ENCODE data around the gene LYPLAL1.
"Not testable (repeated sequence)": the region's sequence is repeated elsewhere in the genome, so short reads cannot be mapped to it uniquely, and the experiment has no call there.

LYPLAL1 gene

DNA sequence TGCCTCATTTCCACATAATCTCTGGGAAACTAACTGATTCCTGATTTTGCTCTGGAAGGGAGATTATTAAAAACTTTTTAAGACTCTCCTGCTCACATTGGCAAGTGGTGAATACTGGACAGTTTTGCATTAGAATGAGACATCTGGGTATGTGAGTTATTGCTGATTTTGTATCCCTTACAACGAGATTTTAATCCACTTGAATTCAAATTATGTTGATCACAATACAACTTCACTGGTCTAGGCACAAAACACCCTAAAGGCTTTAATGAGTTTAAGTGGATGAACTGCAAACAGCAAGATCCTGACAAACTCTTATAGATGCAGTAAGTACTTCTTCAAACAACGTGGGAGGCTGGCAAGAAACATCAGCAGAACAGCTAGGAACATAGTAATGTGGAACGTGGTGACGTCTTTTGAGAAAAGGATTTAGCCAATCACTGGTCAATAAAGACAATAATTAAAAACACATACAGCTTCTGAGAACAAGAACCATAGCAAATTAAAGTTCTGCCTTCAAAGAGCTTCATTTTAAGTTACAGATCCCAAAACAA lies 10.2 kb upstream of the LYPLAL1 start:
- no peak for DNase-seq

DNA sequence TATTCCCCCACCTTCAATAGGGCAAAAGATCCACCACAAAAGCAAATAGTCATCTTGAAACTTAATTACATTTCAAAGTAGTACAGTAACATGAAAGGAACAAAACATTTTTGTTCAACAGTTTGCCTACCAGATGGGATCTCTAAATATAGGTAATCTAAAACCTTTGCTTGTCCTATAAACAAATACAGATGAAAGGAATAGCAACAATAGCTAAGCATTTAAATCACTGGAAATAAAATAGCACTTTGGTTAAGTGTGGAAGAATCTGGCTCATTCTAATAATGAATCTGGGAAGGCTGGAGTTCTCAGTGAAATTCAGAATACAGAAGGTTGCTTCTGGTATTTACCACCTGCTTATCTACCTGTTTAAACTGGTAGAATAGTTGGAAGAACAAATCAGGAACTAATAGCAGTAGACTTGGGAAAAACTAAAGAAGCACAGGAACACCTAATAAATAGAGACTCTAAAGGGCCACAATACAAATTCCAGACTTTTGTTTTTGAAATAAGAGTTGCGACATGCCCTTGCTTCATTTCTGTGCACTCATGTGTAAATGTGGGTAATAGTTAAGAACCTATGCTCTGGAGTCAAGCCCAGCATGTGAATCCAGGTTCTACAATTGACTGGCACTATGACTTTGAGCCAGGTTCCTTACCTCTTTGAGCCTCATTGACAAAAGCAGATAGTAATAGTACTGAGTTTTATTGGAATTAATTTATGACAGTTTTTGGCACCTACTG lies 2.3 kb upstream of the LYPLAL1 start:
- no peak for DNase-seq

DNA sequence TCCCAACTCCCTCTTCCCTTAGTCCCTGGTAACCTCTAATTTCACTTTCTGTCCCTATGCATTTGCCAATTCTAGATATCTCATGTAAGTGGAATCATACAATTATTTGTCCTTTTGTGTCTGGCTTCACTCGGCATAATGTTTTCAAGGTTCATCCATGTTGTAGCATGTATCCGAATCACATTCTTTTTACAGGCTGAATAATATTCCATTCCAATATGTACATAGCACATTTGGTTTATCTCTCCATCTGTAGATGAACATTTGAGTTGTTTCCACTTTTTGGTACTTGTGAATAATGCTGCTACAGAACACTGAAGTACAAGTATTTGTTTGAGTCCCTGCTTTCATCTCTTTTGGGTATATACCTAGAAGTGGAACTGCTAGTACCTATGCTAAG lies 857 bp upstream of the LYPLAL1 start:
- no peak for DNase-seq

DNA sequence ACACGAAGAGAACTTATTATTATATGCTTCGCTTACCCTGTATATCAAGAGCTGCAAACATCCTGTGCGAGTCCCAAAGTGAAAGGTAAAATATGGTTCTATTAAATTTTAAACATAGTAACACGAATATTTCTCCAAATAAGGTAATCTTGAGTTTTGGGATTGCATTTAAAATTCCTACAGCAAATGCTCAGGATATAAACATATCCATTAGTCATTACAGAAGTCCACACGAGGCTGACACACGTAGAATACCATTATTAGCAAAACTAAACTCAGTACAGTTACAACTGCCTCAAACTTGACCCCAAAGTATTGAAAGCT lies 282 bp upstream of the LYPLAL1 start:
- no peak for DNase-seq

DNA sequence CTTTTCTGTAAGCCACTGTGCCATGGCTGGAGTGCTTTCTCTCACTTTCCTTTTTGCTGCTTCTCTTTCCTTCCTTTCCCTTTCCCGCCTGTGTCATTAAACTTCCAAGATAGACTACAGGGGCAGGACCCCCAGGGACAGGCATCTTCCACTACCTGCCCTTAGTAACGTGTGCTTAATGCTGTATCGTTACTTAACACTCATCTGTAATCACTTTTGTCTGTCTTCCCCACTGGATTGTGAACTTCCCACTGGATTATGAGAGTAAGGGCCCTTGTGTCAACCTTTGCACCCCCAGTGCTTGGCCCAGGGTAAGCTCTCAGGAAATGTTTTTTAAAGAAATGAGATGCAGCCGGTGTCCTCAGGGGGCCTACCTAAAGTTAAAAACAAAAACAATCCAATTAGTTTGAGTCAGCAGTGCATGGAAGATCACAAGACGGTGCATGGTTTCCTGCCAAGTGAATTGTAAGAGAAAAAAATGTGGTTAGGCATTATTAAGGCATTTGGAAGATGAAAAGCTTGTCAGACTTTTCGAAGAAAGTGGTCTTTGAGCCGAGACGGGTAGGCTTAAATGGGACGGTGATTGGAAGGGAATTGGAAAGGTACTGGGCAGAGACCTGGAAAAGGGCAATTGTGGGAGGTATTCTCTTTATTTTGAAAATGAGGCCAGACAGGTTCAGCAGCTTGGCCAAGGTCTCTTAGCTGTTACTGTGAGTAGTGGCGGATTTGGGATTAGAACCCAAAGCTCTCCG lies 958 bp downstream of the LYPLAL1 start:
- DNase-seq, result no peak

DNA sequence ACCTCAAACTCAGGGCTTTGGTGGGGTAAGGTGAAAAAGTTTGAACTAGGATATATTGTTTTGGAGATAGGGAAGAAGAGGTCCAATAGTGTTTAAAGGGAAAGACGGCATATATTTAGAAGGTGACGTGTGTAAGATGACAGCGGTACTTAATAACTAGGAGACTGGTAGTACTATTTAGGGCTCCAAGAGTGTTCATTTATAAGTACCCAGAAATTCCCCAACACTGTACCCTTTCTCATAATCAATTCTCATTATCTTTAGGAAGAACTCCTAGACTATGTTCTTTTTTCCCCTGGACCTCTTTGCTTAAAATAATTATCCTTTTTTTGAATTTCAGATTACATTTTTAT lies 1.5 kb downstream of the LYPLAL1 start:
- DNase-seq, result no peak

DNA sequence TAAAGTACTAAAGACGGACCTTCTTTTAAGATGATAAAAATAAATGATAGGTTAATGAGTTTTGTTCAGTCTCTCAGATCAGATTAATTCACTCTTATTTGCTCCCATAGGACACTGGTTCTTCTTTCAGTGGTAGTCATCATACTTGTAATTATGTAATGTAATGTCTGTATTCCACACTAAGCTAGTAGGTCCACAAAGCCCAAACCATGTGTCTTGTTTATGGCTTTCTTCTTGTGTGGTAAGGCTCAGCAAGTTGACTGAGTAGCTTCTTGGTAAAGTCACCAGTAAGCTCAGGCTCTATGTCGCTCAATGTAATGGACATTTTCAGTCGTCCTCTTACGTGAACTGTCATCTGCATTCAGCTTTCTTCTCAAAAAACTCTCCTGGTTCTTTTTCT lies 2.5 kb downstream of the LYPLAL1 start:
- DNase-seq, result no peak

DNA sequence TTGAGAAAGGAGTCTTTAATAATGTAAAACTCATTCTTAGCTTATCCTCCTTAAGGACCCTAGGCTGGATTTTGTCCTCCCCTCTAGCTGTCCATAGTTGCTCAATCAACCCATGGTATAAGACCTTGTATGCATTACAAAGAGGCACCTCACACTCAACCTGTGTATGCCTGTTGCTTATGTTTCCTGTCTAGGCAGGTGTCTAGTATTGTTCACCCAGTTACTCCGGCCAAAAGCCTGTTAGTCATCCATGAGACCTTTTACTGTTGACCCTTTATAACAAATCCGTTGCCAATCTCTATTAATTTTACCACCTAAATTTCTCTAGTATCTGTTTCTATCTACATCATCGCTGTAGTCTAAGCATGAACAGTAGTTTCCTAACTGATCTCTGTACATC lies 3.7 kb downstream of the LYPLAL1 start:
- DNase-seq, result no peak

DNA sequence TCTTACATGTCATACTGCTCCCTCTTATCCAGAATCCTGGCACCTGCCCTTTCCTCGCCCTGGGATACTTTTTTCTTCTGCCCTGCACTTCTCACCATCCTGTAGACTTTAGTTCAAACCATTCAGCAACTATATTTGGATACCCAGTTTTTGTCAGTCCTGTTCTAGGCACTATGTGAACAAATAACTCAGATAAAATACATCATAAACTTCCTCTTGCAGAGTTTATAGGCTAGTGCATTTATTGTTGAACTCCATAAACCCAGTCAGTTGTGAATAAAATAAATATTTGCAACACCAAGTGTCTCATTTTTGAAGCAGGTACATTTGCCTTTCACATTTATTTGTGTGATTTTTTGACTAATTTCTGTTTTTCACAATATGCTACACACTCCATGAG lies 4.3 kb downstream of the LYPLAL1 start:
- no peak for DNase-seq

DNA sequence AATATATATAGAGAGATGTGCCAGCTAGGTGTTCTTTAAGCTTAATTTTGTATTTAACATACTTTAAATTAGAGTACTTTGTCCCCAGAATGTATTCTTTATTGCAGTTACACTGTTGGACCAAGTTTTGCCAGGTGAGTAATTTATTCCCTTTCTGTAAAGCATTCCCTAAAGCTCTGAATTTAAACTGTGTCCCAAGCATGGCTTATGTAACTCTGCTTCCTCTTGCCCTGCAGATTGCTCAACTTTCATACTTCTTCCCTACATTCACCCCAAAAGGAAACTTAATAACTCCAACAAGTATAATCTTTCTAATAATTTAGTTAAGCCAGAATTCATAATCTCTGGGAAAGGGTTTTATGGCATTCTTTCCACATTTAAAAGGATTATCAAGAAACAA lies 5.6 kb downstream of the LYPLAL1 start:
- no peak for DNase-seq

DNA sequence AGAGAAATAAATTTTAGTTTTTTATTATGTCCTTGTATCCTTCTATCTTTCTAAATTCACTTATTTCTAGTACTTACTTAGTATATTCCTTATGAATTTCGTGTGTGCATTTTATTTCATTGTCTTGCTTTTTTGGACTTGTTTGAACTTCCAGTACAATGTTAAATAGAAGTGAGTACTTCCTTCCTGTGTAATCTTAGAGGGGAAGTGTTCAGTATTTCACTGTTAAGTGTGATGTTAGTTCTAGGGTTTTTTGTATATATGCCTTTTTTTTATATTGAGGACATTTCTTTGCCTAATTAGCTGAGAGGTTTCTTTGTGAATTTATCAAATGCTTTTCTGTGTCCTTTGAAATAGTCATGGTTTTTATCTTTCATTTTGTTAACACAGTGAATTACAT lies 10.7 kb downstream of the LYPLAL1 start:
- no peak for DNase-seq

DNA sequence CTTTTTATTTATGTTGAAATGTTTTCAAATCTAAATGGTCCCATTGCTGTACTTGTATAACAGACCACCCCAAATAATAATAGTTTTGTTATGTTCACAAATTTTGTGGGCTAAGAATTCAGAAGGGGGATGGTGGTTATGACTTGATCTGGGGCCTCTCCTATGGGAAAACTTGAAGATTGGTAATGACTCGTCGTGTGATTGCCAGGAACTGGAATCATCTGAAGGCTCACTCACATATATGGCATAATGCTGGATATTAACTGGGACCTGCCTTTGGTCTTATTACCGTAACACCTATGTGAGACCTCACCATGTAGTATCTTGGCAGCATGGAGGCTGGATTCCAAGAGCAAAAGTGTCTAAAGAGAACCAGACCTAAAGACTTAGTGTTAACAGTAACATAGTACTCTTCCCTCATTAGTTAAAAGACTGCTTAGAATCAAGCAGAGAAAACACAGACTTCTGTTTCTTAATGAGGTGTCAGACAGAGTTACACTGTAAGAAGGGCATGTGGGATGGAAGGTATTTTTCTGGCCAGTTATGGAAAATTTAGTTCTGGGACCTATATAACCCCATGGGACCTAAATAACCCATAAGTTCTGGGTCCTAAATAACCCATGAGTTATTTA lies 11.9 kb downstream of the LYPLAL1 start:
- no peak for DNase-seq

DNA sequence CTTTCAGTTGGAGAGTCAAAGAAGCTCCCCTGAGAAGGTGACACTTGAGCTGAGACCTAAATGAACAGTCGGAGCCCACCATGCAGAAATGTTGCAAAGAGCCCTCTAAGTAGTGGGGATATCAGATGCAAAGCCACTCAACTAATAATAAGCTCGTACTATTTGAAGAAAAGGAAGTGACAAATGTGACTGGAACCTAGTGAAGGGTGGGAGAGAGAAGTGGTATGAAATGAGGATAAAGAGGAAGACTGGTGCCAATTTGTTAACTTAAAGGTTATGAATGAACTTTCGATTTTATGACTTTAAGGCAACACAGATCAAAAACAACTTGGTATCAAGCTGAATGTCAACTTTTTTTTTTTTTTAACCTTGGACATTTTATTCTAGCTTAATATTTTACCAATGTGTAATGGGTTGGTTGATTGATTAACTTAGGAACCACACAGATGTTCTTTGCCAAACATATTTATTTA lies 14.7 kb downstream of the LYPLAL1 start:
- no peak for DNase-seq

DNA sequence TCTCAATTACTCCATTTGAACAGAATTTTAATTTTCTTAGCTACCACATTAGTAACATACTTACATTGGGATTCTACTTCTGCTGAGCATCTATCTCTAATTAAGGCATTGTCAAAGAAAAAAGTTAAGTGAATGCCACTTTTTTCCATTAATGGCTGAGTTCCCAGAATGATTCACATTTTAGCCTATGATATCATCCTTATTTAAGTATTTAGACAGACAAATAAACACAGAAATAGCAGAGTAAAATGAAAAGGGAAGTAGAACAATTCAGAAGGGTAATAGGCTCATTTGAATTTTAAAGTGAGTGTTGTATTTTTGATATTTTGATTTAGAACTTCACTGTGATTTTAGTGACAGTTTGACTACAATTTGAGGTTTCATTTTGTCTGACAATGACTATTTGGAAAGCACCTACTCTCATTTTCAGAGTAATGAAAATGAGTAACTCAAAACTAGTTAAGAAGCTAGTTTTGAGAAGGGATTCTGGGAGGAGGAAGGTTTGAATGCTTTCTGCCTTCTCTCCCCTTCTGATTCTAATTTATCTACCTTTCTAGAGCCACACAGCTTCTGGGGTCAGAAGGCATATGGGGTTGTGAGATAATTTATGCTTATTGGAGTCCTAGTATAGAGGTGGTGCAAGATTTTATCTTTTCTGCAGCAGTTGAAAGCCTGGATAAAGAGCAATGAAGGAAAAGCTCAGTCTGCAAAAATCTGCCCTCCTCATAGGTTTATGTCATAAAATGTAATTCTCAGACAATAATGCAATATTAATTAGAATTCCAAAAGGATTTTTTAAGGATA lies 15.5 kb downstream of the LYPLAL1 start:
- no peak for DNase-seq

DNA sequence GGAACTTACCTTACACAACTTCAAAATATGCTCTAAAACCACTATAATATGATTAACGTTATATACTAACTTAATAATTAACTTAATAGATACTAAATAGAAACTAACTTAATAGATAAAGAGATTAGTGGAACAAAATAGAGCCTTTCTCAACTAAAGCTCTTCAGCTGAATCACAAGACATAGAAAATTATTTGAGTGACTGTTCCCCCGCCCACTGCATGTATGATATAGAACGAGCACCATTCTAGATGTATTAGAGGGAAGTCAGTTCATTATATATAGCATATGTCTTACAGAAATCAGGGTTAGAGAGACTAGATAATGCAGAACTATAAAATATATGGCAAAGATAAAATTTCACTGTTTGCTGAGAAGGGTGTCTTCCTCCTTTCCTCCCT lies 16.3 kb downstream of the LYPLAL1 start:
- DNase-seq, result no peak

DNA sequence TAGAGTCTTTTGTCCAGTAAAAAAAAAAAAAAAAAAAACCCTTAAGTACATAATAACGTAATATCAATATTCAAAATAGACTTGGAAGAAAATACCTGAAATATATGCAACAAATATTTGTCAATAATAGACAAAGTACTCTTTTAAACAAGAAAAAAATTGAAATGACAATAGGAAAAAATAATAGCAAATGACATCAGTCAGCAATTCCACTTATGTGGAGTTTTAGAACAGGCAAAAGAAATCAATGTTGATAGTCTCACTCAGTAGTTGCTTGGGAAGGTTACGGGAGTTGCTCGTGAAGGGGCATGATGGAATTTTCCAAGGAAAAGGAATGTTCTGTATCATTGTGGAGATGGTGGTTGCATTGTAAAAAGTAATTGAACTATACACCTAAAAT lies 16.9 kb downstream of the LYPLAL1 start:
- no peak for DNase-seq

DNA sequence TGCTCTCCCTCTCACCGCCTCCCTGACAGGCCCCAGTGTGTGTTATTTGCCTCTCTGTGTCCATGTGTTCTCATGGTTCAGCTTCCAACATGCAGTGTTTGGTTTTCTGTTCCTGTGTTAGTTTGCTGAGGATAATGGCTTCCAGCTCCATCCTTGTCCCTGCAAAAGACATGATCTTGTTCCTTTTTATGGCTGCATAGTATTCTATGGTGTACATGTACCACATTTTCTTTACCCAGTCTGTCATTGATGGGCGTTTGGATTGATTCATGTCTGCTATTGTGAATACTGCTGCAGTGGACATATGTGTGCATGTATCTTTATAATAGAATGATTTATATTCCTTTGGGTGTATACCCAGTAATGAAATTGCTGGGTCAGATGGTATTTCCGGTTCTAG lies 22.2 kb downstream of the LYPLAL1 start:
- not testable (repeated sequence) for DNase-seq

DNA sequence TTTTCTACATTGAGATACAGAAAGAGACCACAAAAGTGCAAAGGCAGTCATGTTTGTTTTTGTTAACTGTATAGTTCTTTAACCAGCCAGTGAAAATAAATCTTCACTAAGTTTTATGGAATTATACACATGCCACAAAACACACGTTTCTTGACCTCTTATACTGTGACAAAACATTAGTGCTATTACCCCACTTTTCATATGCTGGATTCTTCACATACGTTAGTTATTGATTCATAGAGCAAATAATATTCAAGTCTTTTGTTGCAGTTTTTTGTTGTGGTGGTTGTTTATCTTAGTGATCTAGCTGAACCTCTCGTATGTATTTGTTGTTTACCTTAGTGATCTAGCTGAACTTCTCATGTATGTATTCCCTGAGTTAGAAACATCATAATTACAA lies 28.0 kb downstream of the LYPLAL1 start:
- DNase-seq, result no peak

DNA sequence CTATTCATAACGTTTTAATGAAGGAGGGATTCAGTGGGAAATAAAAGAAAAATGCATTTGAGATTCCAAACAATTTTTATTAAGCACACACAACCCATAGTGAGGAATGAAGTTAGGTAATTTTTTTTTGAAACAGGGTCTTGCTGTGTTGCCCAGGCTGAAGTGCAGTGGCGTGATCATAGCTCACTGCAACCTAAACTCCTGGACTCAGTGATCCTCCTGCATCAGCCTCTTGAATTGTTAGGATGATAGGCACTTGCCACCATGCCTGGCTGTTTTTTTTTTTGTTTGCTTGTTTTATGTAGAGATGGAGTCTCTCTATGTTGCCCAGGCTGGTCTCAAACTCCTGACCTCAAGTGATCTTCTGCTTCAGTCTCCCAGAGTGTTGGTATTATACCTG lies 28.9 kb downstream of the LYPLAL1 start:
- no peak for DNase-seq

DNA sequence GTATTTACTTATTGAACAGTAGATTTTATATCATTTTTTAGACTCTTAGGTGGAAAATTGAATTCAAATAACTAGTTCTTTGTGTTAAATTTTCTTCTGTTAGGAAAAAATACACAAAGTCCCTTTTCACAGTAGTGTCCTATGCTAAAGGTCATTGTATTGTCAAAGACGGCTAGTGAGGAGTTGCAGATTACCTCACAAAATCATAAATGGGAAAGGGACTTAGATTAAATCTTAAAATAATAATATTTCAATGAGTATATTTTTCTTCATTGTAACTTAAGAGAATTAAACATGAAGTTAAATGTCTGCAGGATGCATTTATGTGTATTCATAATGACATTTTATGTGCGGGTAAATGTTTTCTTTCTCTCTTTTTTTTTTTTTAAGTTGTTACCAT lies 32.7 kb downstream of the LYPLAL1 start:
- no peak for DNase-seq

DNA sequence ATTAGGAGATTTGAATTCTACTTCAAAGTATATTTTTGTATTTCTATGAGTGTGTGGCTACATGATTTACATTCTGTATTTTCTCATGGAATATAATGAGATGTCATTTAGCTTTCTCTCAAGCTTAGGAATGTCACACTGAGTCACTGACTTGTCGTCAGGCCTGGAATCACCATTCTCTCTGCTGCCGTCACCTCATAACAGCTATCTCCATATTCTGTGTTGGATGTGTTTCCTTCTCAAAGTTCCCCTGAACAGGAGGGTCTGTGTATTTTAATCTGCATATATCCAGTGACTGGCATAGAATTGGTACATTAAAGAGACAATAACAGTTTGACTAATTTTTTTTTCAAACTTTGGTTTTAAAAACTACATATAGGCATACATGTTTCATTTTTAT lies 35.9 kb downstream of the LYPLAL1 start:
- DNase-seq, result no peak

DNA sequence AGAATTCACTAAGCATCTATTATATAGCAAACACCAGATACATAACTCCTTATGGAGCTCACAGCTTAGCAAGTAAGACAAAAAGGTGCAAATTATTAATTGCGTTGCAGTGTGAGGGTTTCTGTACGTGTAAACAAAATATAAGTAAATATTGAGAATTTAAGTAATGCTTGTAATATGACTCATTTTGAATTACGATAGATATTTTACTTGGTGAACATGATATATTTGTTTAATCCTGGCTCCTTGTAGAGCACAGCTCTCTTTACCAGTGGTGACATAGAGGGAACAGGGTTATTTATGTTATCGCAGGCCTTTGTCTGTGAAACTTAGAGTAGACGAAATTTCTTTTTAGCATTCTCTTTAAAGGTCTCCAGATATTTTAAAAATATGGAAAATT lies 36.4 kb downstream of the LYPLAL1 start:
- DNase-seq, result no peak

DNA sequence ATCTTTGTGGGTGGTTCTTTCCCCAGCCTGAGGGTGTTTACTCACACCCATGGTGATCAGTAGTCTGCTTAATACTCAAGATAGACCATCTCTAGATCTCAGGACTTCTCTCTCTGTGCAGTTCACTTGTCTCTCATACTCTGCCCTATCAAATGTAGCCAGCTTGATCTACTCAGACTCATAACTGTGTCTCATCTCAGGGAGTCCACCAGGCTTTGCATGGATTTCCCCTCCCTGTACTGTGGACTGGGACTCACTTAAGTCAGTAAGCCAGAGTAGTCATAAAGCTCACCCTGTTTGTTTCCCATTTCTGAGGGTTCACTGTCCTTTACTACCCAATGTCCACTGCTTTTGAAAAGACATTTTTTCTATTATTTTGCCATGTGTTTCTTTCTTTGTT lies 41.8 kb downstream of the LYPLAL1 start:
- no peak for DNase-seq
